GM21723 (cell line): ENCODE measurements around the gene SCRN2.

Source experiments
- ATAC-seq: cut with Tn5 transposase; IDR thresholded peaks from one replicate; pipeline ENCODE4 v1.9.1; 2021; ENCODE audit warnings: mild to moderate bottlenecking, moderate library complexity; ENCODE audit not compliant: unreplicated experiment

The SCRN2 gene

GRCh38 chr17:47847341-47848197, 6.5 kb upstream of the SCRN2 start:
- ATAC-seq = no peak

GRCh38 chr17:47846716-47847340, 5.8 kb upstream of the SCRN2 start:
- no peak for ATAC-seq

GRCh38 chr17:47845716-47846075, 4.6 kb upstream of the SCRN2 start:
- ATAC-seq = no peak

- no peak for ATAC-seq
These were observed 4.0 kb upstream of the SCRN2 start for GRCh38 chr17:47844814-47845715.

GRCh38 chr17:47844227-47844626, 3.2 kb upstream of the SCRN2 start:
- ATAC-seq = no peak

GRCh38 chr17:47843391-47843730, 2.3 kb upstream of the SCRN2 start:
- ATAC-seq = no peak

- no peak for ATAC-seq
These were observed 617 bp upstream of the SCRN2 start for GRCh38 chr17:47841488-47842291.

- ATAC-seq = no peak
These were observed 902 bp downstream of the SCRN2 start for GRCh38 chr17:47840001-47840741.

GRCh38 chr17:47839071-47839470, 2.0 kb downstream of the SCRN2 start:
- no peak for ATAC-seq

- no peak for ATAC-seq
These were observed 2.4 kb downstream of the SCRN2 start for GRCh38 chr17:47838636-47839035.

GRCh38 chr17:47837401-47838039, 3.6 kb downstream of the SCRN2 start:
- ATAC-seq = no peak

- no peak for ATAC-seq
These were observed 4.5 kb downstream of the SCRN2 start for GRCh38 chr17:47836601-47837000.

GRCh38 chr17:47834756-47835155, 6.3 kb downstream of the SCRN2 start:
- no peak for ATAC-seq

- ATAC-seq = no peak
These were observed 9.1 kb downstream of the SCRN2 start for GRCh38 chr17:47831934-47832327.

- ATAC-seq = peak; percentile 79
These were observed 9.8 kb downstream of the SCRN2 start, which contains the start of the genes LRRC46 and MRPL10 for GRCh38 chr17:47831003-47831933. Gene LRRC46, plus strand, starts transcription at chr17:47831670. Its CDS starts 320 bp downstream, at chr17:47831990. Gene MRPL10, minus strand, starts transcription at chr17:47831541. Its CDS starts 30 bp downstream, at chr17:47831511.

- no peak for ATAC-seq
These were observed 10.6 kb downstream of the SCRN2 start for GRCh38 chr17:47830396-47831002.

GRCh38 chr17:47829870-47830269, 11.2 kb downstream of the SCRN2 start:
- ATAC-seq = no peak

GRCh38 chr17:47823519-47823918, 17.6 kb downstream of the SCRN2 start:
- ATAC-seq = no peak
